NCI-H774 (cell line): Measurements from ENCODE around the gene SAP30L.
A peak's percentile ranks its signal among the peaks of the same experiment; 100 is the strongest.

ENCODE experiments used
- DNase-seq: peaks from one replicate; lab custom pipeline; 2025; lab: John Stamatoyannopoulos, UW

The SAP30L gene

DNA sequence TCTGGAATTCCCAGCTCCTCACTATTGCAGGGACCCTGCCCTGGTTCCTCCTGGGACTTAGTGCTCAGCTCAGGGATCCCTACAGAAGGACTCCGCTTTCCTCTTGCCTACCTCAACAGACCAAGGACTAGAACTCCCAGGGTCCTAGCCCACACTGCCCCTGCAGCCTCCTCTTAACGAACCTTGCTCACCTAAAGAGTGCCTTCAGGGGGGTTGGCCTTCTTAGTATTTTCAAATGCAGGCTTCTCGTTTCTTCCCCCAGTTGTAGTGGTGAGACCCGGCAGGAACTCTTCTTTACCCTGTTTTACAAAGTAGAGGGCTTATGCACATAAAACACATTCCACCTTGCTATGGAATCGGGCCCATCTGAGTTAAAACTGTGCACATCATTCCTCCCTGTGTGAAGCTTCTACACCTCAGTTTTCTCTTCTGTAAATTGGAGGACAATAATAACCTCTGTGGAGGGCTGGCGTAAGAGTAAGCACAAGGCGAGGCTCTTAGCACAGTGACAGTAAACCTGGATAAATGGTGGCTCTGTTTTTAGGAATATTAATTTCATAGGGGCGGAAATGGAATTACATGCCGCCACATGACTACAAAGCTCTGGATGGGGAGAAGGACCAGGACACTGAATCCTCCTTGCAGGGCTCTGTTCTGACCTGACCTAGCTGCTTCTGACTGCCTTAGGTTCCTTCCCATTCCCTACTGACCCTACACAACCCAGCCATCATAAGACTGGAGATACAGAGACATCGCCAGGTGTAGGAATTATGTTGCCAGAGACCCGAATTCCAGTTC is 36.0 kb downstream of the SAP30L start:
- no peak for DNase-seq

DNA sequence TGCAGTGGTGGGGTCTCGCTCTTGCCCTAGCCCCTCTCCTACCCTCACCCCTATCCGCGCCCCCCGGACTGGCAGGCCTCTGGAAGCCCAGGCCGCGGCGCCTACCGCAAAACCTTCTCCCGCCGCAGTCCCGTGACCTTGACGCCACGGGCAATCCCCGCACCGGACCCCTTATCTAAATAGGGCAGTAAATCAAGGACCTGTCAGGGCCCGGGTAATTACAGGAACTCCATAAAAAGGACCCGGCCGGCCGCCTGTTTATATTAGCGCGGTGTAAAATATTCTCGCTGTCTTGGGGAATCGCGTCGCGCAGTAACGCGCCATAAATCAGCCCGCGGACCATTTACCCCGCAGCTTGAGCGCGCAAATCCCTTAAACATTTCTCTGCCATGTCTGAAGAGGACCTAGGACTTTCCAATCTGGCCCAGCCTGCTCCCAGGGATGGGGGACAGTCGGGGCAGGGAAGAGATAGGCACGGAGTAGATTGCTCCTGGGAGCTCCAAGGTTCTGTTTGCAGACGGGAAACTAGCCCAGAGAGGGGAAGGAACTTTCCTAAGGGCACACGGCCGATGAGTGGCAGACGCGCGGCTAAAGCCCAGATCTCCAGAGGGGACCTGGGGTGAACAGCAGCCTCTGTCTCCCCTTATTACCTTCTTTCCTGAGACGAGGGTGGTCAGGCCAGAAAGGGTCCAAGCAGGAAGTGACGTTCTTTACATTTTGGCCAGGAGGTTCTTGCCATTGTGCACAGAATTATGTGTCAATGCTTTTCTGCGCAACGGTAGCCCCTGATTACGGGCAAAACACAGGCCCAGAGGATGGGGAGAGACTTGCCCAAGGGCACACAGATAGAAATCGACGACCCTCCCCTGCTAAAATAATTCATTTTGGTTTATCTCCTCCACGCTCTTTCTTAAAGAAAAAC is 37.0 kb downstream of the SAP30L start:
- DNase-seq, result no peak

DNA sequence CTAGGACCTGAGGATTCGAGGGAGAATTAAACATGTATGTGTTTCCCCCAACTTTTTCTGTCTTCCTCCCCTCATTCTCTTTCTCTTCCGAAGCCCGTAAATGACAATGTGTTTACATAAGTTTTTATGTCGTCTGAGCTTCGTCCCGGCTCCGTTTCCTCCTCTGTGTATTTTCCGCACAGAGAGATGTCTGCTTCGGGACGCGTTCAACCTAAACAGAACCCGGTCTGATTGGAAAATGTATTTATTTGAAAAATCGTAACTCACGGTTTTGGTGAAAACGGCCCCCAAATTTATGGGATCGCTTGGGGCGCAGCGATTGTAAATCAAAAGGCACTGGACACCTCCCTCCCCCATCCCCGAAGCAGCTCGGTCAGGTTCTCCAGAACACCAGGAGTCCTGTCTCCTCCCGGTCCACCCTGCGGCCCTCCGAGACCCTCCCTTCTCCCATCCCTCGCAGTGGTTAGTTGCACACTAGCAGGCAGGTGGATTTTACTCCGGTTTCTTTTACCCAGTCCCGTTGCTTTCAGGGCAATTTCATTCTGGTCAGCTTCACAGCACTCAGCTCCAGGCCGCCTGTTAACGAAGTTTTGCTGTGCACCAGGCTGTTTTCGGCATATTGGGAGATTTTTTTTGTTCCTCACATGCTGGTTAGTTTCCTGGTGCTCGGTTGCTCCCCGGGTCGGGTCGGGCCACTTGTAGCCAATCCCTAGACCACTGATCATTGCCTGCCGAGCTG is 38.0 kb downstream of the SAP30L start:
- DNase-seq, result no peak

- DNase-seq, result no peak
Measured at GRCh38 chr5:154484393-154485095, 38.7 kb downstream of the SAP30L start.

- no peak for DNase-seq
Measured at GRCh38 chr5:154485096-154485491, 39.3 kb downstream of the SAP30L start.

DNA sequence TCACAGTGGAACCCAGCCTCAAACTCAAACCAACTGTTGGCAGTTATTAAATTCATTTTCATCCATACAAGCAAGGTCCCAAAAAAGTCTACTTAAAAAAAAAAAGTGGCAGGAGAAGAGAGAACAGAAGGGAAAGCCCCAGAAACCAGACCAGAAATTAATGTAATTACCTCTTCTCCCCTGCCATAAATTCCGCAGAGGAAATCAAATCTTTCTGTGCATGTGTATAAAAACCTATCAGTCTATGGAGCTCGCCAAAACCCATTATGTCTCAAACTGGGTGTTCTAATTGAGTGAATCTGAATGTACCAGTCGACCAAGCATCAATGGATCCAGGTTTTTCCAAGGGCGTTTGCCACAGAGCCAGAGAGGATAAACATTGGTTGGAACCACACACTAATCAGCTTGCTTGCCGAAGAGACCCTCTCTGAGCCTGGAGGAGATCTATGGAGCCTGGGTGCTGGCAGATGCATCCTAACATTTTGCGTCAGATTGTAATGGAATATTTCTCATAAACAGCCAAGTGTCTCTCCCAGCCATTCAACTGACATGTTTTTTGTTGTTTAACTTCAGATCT is 40.1 kb downstream of the SAP30L start:
- no peak for DNase-seq

- peak; percentile 12 for DNase-seq
Measured at GRCh38 chr5:154486427-154486866, 40.6 kb downstream of the SAP30L start.

GRCh38 chr5:154487541-154487940 is 41.7 kb downstream of the SAP30L start:
- DNase-seq, result no peak

GRCh38 chr5:154491941-154492340 is 46.1 kb downstream of the SAP30L start:
- no peak for DNase-seq

DNA sequence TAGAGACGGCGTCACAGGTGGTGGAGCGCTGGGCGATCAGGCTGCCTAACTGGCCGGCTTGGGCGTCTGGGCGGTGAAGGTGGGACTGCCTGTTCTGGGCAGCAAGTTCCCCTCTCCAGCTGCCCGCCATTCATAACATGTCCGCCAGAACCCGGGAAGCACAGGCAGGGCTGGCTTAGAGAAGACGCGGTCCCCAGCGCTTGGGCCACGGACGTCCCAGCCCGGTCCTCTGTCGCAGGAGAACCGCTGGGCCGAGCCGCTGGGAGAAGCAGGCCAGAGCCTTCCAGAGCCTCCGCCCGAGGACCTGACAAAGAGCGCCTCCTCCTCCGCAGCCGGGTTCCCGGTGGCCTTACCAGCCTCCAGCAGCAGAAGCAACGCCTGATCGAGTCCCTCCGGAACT is 47.5 kb downstream of the SAP30L start:
- no peak for DNase-seq

DNA sequence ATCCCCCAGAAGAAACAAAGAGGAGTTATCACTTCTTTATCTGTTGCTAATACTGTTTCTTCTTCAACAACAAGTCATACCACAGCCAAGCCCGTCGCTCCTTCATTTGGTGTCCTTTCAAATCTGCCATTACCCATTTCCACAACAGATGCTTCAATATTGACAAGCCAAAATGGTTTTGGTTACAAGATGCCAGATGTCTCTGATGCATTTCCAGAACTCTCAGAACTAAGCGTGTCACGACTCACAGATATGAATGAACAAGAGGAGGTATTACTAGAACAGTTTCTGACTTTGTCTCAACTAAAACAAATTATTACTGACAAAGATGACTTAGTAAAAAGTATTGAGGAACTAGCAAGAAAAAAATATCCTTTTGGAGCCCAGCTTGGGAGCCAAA is 48.2 kb downstream of the SAP30L start:
- DNase-seq, result no peak

DNA sequence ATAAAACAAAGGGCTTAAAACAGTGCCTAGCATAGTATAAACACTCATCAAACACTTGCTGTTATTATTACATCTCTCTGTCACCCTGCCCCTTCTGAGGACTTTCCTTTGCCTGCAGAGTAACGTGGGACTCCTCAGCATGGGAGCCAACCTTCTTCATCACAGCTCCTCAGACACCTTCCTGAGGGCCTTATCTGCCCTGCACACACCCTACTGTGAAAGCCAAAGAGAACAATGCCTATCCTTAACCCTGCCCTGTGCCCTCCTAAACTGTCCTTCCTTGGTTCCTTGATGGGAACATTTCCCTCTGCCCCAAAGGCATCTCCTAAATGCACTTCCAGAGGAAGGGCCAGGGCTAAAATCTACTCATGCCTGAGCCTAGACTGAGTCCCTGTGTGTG is 52.8 kb downstream of the SAP30L start:
- DNase-seq, result no peak

- no peak for DNase-seq
Measured at GRCh38 chr5:154498994-154499393, 53.2 kb downstream of the SAP30L start.

DNA sequence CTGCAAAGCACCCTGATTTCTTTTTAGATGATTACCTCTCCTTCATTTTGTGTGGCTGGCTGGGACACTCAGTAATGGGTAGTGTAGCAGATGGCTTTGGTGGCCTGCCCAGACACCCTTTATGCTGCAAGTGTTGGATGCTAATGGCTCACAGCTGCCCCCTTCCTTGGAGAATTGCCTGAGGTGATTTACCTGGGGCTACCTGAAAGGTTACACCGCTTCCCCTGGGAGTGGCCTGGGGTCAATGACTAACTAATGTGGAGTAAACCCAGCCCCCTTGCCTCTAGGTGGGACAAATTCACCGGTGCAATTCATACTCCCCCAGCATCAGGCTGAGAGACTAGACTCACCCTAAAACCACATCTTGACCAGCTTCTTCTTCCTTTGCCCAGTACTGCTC is 55.8 kb downstream of the SAP30L start:
- DNase-seq, result no peak

DNA sequence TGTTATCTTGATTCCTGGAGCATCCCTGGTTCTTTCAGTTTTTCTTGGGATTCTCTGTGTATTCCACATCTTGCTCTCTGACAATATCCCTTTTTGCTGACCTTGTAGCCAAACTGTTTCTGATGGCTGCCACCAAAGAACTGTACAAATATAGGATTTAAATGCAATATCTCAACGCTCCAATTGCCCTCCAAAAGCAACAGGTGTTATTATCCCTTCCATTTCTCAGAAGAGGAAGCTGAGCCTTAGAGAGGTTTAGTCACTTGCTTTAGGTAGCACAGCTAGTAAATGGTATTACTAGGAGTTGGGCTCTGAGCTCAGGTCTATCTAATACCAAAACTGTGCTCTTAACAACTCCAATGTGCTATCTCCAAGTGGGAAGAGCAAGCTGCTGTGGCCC is 56.4 kb downstream of the SAP30L start:
- DNase-seq, result no peak

DNA sequence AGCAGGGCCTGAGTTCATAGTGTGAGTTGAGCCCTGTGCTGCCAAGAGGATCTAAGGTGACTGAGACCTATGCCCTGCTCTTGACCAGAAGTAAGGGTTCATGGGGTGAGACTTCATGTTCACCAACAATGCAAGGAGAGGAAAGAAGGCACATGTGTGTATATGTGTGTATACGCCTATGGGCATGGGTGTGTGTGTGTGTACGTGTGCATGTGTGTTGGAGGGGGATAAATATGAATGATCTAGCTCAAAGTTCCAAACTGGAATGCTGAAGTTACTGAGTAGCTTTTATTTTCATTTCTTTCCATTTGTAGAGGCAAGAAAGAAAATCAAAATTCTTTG is 57.9 kb downstream of the SAP30L start:
- no peak for DNase-seq

GRCh38 chr5:154505567-154505966 is 59.8 kb downstream of the SAP30L start:
- no peak for DNase-seq

- DNase-seq, result no peak
Measured at GRCh38 chr5:154506049-154506715, 60.4 kb downstream of the SAP30L start.

DNA sequence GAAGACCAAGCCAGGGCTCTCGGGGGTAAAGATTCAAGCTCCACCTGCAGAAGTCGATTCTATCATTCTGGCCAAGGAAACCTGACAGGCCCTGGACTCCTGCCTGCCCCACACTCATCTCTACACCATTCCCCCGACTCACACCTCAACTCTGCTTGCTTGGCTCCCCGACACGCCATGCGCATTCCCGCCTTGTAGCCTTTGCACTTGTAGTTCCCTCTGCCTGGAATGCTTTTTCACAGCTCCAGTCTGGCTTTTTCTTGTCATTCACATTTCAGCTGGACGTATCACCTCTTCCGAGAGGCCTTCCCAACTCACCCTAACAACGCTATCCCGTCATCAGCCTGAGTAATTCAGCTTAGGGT is 60.9 kb downstream of the SAP30L start:
- DNase-seq, result no peak

GRCh38 chr5:154508114-154508513 is 62.3 kb downstream of the SAP30L start:
- no peak for DNase-seq
